Renal pelvis (tissue), 4 donors: ENCODE measurements around the gene GMPPB. TPM values are rescaled to one million over a fixed set of nuclear protein-coding genes. Genes with fewer than 3 reads are reported as not detected.
A peak's percentile ranks its signal among the peaks of the same experiment; 100 is the strongest.

ENCODE experiments used
- DNase-seq: peaks from one replicate; pipeline ENCODE4 v3.0.0-alpha.2; 2013
- polyA plus RNA-seq, 3 donors: library from polyadenylated mRNA; unstranded; fragments of 120-200 nt; gene quantifications; one replicate each; pipeline ENCODE4 v1.2.1, GENCODE V29; 2013; ENCODE audit not compliant: insufficient read length in 3 of 3

Gene GMPPB
- polyA plus RNA-seq, 3 donors: 15.7 to 20.7 (median 15.8) TPM

- DNase-seq: no peak
Measured at GRCh38 chr3:49738067-49738713, 14.4 kb upstream of the GMPPB start.

- DNase-seq: no peak
Measured at GRCh38 chr3:49734752-49735151, 11.0 kb upstream of the GMPPB start.

- DNase-seq: no peak
Measured at GRCh38 chr3:49733551-49733950, 9.8 kb upstream of the GMPPB start.

- no peak for DNase-seq
Measured at GRCh38 chr3:49732597-49732996, 8.8 kb upstream of the GMPPB start.

GRCh38 chr3:49729966-49730609 is 6.3 kb upstream of the GMPPB start:
- DNase-seq: no peak

GRCh38 chr3:49727924-49728361 is 4.2 kb upstream of the GMPPB start:
- DNase-seq: no peak

GRCh38 chr3:49727154-49727923 is 3.6 kb upstream of the GMPPB start:
- no peak for DNase-seq

GRCh38 chr3:49725906-49726681 is 2.3 kb upstream of the GMPPB start:
- no peak for DNase-seq

- no peak for DNase-seq
Measured at GRCh38 chr3:49724586-49724985, 835 bp upstream of the GMPPB start.

GRCh38 chr3:49723296-49723627 is 489 bp downstream of the GMPPB start:
- DNase-seq: no peak

- DNase-seq: no peak
Measured at GRCh38 chr3:49722896-49723295, 855 bp downstream of the GMPPB start.

GRCh38 chr3:49721896-49722781 is 1.6 kb downstream of the GMPPB start:
- DNase-seq: no peak

GRCh38 chr3:49721596-49721895 is 2.2 kb downstream of the GMPPB start:
- DNase-seq: no peak

GRCh38 chr3:49720855-49721595 is 2.7 kb downstream of the GMPPB start:
- DNase-seq: no peak

GRCh38 chr3:49719214-49719884 is 4.4 kb downstream of the GMPPB start, which contains the start of gene AMIGO3:
TSS of gene AMIGO3 (minus strand) at chr3:49719684. CDS start at chr3:49719465, 219 bp downstream.
- peak; percentile 93 for DNase-seq

- no peak for DNase-seq
Measured at GRCh38 chr3:49718858-49719213, 4.9 kb downstream of the GMPPB start.

GRCh38 chr3:49717959-49718857 is 5.5 kb downstream of the GMPPB start:
- DNase-seq: no peak

- DNase-seq: no peak
Measured at GRCh38 chr3:49717211-49717958, 6.4 kb downstream of the GMPPB start.
